ENCODE data around the gene MYL12B. TPM values are rescaled to one million over a fixed set of nuclear protein-coding genes. Genes with fewer than 3 reads are reported as not detected.
"Not testable (repeated sequence)": the region's sequence is repeated elsewhere in the genome, so short reads cannot be mapped to it uniquely, and the experiment has no call there.

Gene MYL12B
- total RNA-seq, 1 donor from 2014 or later: 331 TPM

GRCh38 chr18:3293196-3293951 lies 31.4 kb downstream of the MYL12B start:
- intact Hi-C loops (cut with micrococcal nuclease): no loop called here

DNA sequence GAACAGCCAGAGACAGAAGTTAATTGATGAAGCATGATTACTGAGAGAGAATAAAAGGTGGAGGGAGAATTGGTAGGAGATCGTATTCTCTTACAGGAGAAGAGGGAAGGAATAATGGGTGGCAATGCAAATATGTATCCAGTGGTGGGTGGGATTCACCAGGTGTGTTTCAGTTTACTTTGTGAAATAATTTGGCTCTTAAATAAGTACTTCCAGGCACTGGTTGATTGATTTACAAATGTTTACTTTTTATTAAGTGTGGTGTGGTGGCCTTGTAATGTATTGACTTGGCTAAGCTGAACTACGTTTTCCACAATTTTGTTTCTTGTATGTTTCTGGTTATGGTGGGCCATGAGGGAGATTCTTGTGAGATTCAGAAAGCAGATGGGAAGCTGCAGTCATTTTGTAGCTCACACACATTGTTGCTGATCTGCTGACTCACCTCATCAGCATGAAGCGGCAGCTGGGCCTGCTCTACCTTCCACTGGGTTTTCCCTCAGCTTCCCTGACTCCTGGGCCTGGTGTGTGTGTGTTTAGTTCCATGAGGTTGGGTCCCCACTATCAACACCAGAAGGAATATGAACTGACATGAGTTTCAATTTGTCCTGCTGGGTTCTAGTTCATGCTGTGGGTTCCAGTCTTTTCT lies 32.6 kb downstream of the MYL12B start:
- intact Hi-C loops (cut with micrococcal nuclease): loop anchor here (5.0 kb wide), 2 partner anchors 63 to 693 kb away; no protein-coding TSS in a partner anchor

DNA sequence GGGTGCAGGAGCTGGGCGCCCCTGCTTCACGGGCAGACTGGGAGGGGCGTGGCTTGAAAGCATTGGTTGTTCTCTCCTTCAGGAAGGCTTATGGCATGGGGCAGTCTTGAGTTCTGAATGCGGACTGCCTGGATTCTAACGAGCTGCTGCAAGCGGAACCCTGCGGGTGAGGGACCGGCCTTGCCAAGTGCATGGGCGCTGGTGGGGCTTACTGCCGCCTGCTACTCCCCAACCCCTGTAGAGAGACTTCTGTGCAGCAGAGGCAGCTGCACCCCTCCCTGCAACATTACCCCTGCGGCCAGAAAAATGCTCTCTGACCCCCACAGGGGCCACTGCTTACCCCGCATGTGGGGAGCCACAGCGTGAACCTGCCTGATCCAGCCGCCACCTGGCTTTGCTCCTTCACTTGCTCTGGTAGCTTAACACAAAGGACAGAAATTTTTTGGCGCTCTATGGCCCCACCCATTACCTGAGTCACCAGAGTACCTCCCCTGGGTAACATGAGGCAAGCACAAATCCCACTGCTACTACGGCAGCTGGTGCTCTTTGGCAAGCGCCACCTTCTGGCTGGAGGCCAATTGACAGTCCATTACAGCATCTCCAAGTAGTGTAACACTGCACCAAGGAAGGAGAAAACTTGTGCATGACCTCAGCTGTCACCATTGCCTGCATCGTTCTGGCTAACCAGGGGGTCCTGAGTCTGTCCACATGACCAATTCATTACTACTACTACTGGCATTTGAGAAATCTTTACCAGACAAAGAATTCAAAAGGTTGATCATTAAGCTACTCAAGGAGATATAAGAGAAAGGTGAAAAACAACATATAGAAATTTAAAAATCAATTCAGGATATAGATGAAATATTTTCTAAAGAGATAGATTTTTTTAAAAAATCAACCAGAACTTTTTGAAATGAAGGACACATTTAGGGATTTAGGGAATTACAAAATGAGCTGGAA lies 35.4 kb downstream of the MYL12B start:
- intact Hi-C loops (cut with micrococcal nuclease): loop anchor here (1.0 to 5.0 kb wide), 10 partner anchors 8 to 690 kb away; no protein-coding TSS in a partner anchor

- intact Hi-C loops (cut with micrococcal nuclease): loop anchor here (1.0 kb wide), 1 partner anchor 8 kb away; no protein-coding TSS in a partner anchor
Observed at GRCh38 chr18:3304832-3305231, 42.9 kb downstream of the MYL12B start.

GRCh38 chr18:3305354-3305762 lies 43.4 kb downstream of the MYL12B start:
- intact Hi-C loops (cut with micrococcal nuclease): loop anchor here (1.0 kb wide), 1 partner anchor 8 kb away; no protein-coding TSS in a partner anchor

- intact Hi-C loops (cut with micrococcal nuclease): loop anchor here (1.0 kb wide), 1 partner anchor 9 kb away; no protein-coding TSS in a partner anchor
Observed at GRCh38 chr18:3305933-3306332, 44.0 kb downstream of the MYL12B start.

GRCh38 chr18:3306391-3306790 lies 44.5 kb downstream of the MYL12B start:
- intact Hi-C loops (cut with micrococcal nuclease): no loop called here

GRCh38 chr18:3313685-3314084 lies 51.8 kb downstream of the MYL12B start:
- intact Hi-C loops (cut with micrococcal nuclease): no loop called here

- intact Hi-C loops (cut with micrococcal nuclease): not testable (repeated sequence)
Observed at GRCh38 chr18:3315344-3315743, 53.4 kb downstream of the MYL12B start.

DNA sequence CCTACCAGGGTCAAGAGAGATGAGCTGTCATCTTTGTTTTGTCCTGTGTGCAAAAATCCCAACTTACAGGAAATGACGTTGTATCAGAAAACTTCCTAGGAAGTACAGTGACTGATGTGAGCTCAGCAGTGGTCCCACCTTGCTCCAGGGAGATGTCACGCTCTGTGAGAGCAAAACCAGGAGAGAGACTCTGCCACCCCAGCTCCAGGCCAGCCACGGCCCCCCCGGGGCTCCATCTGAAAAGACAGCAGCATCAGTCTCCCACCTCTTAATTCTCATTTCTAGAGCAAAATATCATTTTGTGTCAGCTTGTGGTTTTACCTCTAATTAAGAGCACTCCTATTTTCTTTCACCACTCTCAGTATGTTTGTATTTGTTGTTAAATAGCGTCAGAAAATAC lies 57.5 kb downstream of the MYL12B start:
- intact Hi-C loops (cut with micrococcal nuclease): no loop called here

- intact Hi-C loops (cut with micrococcal nuclease): no loop called here
Observed at GRCh38 chr18:3319894-3320454, 58.0 kb downstream of the MYL12B start.

DNA sequence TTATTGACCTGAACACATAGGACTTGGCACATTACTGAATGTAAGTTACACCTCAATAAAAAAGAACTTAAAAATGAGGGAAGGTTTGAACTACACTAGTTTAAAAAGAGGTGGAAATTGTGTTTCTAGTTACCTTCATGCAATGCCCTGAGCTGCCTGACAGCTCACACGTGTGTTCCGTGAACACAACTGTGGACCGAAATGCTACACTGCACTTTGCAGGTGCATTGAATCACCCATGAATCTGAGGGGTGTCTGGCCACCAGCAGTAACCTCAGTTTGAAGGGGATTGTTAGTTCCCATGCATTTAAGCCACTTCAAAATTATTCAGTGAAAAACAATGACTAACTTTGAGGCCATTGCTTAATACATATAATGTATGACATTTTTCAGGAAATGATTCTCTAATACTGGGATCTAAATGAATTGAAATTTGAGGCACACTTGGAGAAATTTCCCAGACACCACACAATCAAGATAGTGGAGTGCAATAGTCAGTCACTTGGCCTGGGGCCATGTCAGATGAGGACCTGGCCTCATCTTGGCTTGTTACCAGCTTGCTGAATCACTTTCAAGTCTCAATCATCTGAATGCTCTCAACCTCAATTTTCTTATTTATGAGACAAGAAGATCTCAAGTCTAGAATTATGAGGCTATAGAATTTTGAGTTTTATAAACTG lies 59.3 kb downstream of the MYL12B start:
- intact Hi-C loops (cut with micrococcal nuclease): no loop called here

- intact Hi-C loops (cut with micrococcal nuclease): no loop called here
Observed at GRCh38 chr18:3323900-3324299, 62.0 kb downstream of the MYL12B start.

Other genes with a start within 250 kb of the MYL12B start
- gene LPIN2, start 249.0 kb upstream of the MYL12B start, total RNA-seq: 74.4 and 76.1 TPM in 2 replicates
- gene MYOM1, start 42.2 kb upstream of the MYL12B start, total RNA-seq: 1.5 and 1.8 TPM in 2 replicates
- gene MYL12A, start 14.3 kb upstream of the MYL12B start, total RNA-seq: 710 and 725 TPM in 2 replicates
- 7.6 and 8.8 TPM in 2 replicates for gene TGIF1, start 188.0 kb downstream of the MYL12B start, total RNA-seq